WTC11 (cell line): ENCODE results near the gene CFAP251.

Source experiments
- AFF4 ChIP-seq: sonication (generic); formaldehyde crosslinking; IDR thresholded peaks from 2 replicates; pipeline ENCODE4 v1.8.1; 2023; ENCODE audit warnings: mild to moderate bottlenecking, missing genetic modification reagents, borderline replicate concordance
- ATF2 ChIP-seq: sonication (generic); formaldehyde crosslinking; IDR thresholded peaks from 2 replicates; pipeline ENCODE4 v1.8.1; 2022; ENCODE audit warnings: low read depth, missing genetic modification reagents, borderline replicate concordance
- CTCF ChIP-seq: fragments of 200-600 bp; IDR thresholded peaks from 2 replicates; pipeline ENCODE4 v1.8.0; 2022; ENCODE audit warnings: antibody characterized with exemption
- NFATC4 ChIP-seq: fragments of 250-450 bp; sonication (Bioruptor Pico); IDR thresholded peaks from 2 replicates; pipeline ENCODE4 v1.9.0; 2021; ENCODE audit warnings: mild to moderate bottlenecking
- RELA ChIP-seq: sonication (generic); formaldehyde crosslinking; IDR thresholded peaks from 2 replicates; pipeline ENCODE4 v1.8.1; 2022; ENCODE audit warnings: missing genetic modification reagents, mild to moderate bottlenecking, borderline replicate concordance
- SMAD3 ChIP-seq: sonication (generic); formaldehyde crosslinking; IDR thresholded peaks from 2 replicates; pipeline ENCODE4 v1.8.0; 2022; ENCODE audit warnings: missing genetic modification reagents, mild to moderate bottlenecking, borderline replicate concordance
- ZNF263 ChIP-seq: sonication (generic); formaldehyde crosslinking; IDR thresholded peaks from 2 replicates; pipeline ENCODE4 v1.8.1; 2022; ENCODE audit warnings: low read depth, mild to moderate bottlenecking, moderate library complexity, missing genetic modification reagents
- ZSCAN18 ChIP-seq: fragments of 250-450 bp; sonication (Bioruptor Pico); IDR thresholded peaks from 2 replicates; pipeline ENCODE4 v2.1.2; 2022; ENCODE audit warnings: mild to moderate bottlenecking, moderate library complexity

- no peak for TF ChIP-seq CTCF
- TF ChIP-seq SMAD3 (CRISPR knock-in tag) = no peak
- no peak for TF ChIP-seq ZSCAN18 (CRISPR knock-in tag)
- no peak for TF ChIP-seq AFF4 (CRISPR knock-in tag)
- TF ChIP-seq NFATC4 = no peak
- no peak for TF ChIP-seq ATF2 (CRISPR knock-in tag)
- TF ChIP-seq RELA = no peak
- no peak for TF ChIP-seq ZNF263 (CRISPR knock-in tag)
These were observed 110.6 kb downstream of the CFAP251 start for GRCh38 chr12:122028905-122029560.
